GM10248 (cell line): ENCODE data around the gene CFAP65.

Source experiments
- CTCF ChIA-PET: fragments of 300-600 bp; sonication (Branson Sonifier 250); formaldehyde crosslinking; extraction: SDS; loops from one replicate; lab custom pipeline; 2021; ENCODE audit warnings: antibody characterized with exemption; lab: Yijun Ruan, JAX
- POLR2A ChIA-PET: fragments of 350-650 bp; sonication (Branson Sonifier 250); formaldehyde crosslinking; extraction: SDS; loops from one replicate; lab custom pipeline; 2020; ENCODE audit warnings: antibody characterized with exemption; lab: Yijun Ruan, JAX
- DNase-seq: peaks from one replicate; pipeline ENCODE4 v3.0.0; 2012; ENCODE audit errors: extremely low spot score
- TF ChIP-seq, protein P1 (sequence below): IDR thresholded peaks from 2 replicates; pipeline ENCODE4 v1.5.1; 2012; ENCODE audit warnings: mild to moderate bottlenecking, low read depth; ENCODE audit errors: extremely low read depth, missing control alignments, control extremely low read depth

The CFAP65 gene

GRCh38 chr2:219020604-219021365 is 20.5 kb downstream of the CFAP65 start:
- POLR2A ChIA-PET, result no interaction called here
- TF ChIP-seq, protein P1, sequence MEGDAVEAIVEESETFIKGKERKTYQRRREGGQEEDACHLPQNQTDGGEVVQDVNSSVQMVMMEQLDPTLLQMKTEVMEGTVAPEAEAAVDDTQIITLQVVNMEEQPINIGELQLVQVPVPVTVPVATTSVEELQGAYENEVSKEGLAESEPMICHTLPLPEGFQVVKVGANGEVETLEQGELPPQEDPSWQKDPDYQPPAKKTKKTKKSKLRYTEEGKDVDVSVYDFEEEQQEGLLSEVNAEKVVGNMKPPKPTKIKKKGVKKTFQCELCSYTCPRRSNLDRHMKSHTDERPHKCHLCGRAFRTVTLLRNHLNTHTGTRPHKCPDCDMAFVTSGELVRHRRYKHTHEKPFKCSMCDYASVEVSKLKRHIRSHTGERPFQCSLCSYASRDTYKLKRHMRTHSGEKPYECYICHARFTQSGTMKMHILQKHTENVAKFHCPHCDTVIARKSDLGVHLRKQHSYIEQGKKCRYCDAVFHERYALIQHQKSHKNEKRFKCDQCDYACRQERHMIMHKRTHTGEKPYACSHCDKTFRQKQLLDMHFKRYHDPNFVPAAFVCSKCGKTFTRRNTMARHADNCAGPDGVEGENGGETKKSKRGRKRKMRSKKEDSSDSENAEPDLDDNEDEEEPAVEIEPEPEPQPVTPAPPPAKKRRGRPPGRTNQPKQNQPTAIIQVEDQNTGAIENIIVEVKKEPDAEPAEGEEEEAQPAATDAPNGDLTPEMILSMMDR, result no peak
- DNase-seq, result no peak
- CTCF ChIA-PET, result interaction anchor here (0.9 to 4.9 kb wide), 5 partner anchors 9 to 134 kb away, joined by 3 to 21 read pairs (median 5); no protein-coding TSS in a partner anchor

DNA sequence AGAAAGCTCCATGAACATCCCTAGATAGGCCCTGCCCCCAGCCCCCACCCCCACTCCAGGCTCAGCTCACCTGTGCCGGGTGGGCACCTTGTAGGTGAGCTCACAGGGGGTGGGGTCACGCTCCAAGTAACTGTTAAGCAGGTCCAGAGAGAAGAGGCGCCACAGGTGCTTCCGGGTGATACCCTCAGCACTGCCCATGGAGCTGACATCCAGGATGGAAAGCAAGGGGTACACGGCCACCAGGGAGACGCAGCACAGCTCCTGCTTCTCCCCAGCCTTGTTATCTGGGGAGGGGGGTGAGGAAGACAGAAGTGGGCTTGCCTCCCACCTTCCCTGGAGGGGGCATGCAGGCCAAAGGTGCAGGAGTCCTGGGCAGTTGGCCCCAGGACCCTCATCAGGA is 21.9 kb downstream of the CFAP65 start:
- DNase-seq, result no peak
- TF ChIP-seq, protein P1, result no peak
- ChIA-PET POLR2A (no interaction called here), CTCF (interaction anchor here (1.1 to 4.9 kb wide), 4 partner anchors 9 to 135 kb away, joined by 4 to 21 read pairs (median 5); no protein-coding TSS in a partner anchor)

- POLR2A ChIA-PET, result no interaction called here
- no peak for DNase-seq
- TF ChIP-seq, protein P1, result no peak
- CTCF ChIA-PET, result interaction anchor here (1.1 to 4.9 kb wide), 3 partner anchors 11 to 101 kb away, joined by 4 to 21 read pairs (median 6); no protein-coding TSS in a partner anchor
Observed at GRCh38 chr2:219018726-219019125, 22.6 kb downstream of the CFAP65 start.

DNA sequence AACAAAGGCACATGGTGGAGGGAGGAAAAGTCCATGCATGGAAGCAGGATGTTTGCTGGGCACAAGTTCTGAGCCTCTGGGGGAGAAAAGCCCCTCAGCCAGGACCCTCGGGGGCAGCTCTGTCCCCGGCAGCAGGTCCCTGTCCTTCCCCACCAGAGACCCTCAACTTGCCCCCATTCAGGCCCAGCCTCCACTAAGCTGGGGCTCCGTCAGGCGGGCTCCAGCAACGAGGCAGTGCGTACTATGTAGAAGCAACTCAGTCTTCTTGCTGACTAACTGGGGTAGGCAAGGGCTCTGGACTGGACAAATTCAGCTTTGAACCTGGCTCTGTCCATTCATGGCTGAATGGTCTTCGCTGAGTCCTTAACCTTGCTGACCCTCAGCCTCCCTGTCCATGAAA is 23.0 kb downstream of the CFAP65 start:
- POLR2A ChIA-PET, result no interaction called here
- DNase-seq, result no peak
- CTCF ChIA-PET, result interaction anchor here (1.6 to 4.9 kb wide), 4 partner anchors 9 to 22 kb away, joined by 4 to 21 read pairs (median 6); no protein-coding TSS in a partner anchor
- TF ChIP-seq, protein P1, result no peak

DNA sequence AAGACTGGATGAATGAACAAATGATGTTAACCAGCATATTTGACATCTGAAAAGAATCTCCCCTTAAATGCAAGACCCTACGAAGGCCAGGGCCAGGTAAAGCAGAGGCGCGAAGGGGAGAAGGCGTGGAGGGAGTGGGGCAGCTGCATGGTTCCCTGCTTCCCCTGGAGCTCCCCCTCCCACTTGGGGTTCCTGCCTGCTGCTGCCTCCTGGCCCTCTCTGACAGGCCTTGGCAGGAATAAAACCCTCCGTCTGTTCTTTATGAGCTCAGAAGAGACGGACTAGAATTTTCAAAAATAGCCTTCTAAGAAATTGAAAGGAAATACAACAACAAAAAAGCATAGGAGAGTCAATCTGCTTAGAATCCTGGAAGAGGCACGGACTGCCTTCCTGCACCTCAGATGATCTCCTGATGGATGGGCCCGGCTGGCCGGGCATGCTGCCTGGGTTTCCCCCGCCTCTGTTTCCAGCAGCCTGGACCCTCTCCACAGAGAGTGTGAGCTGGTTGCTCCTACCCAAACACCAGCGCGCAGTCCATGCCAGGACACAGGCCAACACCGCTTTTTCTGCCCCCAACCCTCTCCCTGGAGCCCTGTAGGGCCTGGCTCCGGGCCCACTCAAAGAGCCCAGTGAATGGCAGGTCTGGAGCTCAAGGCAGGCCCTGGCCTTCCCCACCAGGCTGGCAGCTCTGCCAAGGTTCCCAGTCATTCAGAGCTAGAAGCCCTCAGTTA is 23.9 kb downstream of the CFAP65 start:
- CTCF ChIA-PET, result interaction anchor here (1.5 to 4.9 kb wide), 7 partner anchors 10 to 137 kb away, joined by 3 to 21 read pairs (median 5); no protein-coding TSS in a partner anchor
- TF ChIP-seq, protein P1, result no peak
- POLR2A ChIA-PET, result no interaction called here
- DNase-seq, result no peak

DNA sequence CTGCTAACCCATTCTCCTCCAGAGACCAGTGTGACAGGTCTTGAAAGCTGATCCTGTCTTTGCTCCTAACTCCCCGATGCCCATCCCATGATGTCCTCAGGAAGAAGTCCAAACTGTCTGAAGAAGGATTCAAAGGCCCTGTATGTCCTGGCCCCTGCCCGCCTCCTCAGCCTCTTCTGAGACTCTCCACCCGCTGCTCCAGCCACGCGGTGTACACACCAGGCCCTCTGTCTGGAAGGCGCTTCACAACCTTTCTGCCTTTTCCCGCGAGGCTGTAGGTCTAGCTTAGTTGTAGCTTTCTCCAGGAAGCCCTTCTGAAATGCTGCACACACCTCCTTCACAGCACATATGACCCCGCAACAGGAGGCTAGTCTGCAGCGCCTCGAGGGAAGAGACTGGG is 24.6 kb downstream of the CFAP65 start:
- DNase-seq, result no peak
- TF ChIP-seq, protein P1, result no peak
- POLR2A ChIA-PET, result no interaction called here
- CTCF ChIA-PET, result interaction anchor here (1.5 to 2.1 kb wide), 7 partner anchors 11 to 138 kb away, joined by 3 to 8 read pairs (median 5); no protein-coding TSS in a partner anchor
